SK-N-SH (cell line): ENCODE results near the gene KNSTRN. TPM values are rescaled to one million over a fixed set of nuclear protein-coding genes. Genes with fewer than 3 reads are reported as not detected.

ENCODE experiments used
- CTCF ChIA-PET: fragments of 300-600, 350-600 bp; formaldehyde crosslinking; extraction: SDS; loops from one replicate; lab custom pipeline; 2021; lab: Yijun Ruan, JAX
- POLR2A ChIA-PET: fragments of 350-600 bp; sonication (Branson Sonifier 250); formaldehyde crosslinking; extraction: SDS; loops from one replicate; lab custom pipeline; 2020; ENCODE audit warnings: antibody characterized with exemption, inconsistent platforms; lab: Yijun Ruan, JAX
- DNase-seq: peaks from one replicate; pipeline ENCODE4 v3.0.0; 2012
- H2AFZ ChIP-seq: fragments of 200-600 bp; sonication (generic); 2 replicates; pipeline ENCODE4 v1.8.1; 2016; ENCODE audit warnings: antibody characterized with exemption, mild to moderate bottlenecking, low read depth
- H3F3A ChIP-seq: fragments of 200-600 bp; sonication (generic); replicated peaks from 2 replicates; pipeline ENCODE3; 2016; ENCODE audit warnings: antibody characterized with exemption, mild to moderate bottlenecking; ENCODE audit not compliant: insufficient read depth
- H3K27ac ChIP-seq, 2 experiments: fragments of 200-500 bp in 1 of 2; fragments of 200-600 bp in 1 of 2; sonication (Bioruptor generic) in 1 of 2; sonication (generic), shearing (Covaris generic) in 1 of 2; 2 replicates each; pipeline versions ENCODE4 v1.5.1 to v1.6.1; 2014 to 2016; ENCODE audit warnings: low read depth in 2 of 2, inconsistent platforms in 1 of 2, low read length in 1 of 2, mild to moderate bottlenecking in 1 of 2, mixed read lengths in 1 of 2
- H3K27me3 ChIP-seq: fragments of 200-600 bp; sonication (generic), shearing (Covaris generic); 2 replicates; pipeline ENCODE4 v1.6.1; 2016; ENCODE audit warnings: mixed run types; ENCODE audit not compliant: insufficient read depth
- H3K36me3 ChIP-seq, 2 experiments: fragments of 200-500 bp in 1 of 2; fragments of 200-600 bp in 1 of 2; sonication (Bioruptor generic) in 1 of 2; sonication (generic) in 1 of 2; replicated peaks in 1 of 2; 2 replicates each; pipeline versions ENCODE3 to v1.5.1; 2014 to 2016; ENCODE audit warnings: low read length in 1 of 2, mild to moderate bottlenecking in 1 of 2; ENCODE audit not compliant: insufficient read depth in 2 of 2, control insufficient read depth in 1 of 2
- H3K4me1 ChIP-seq, 2 experiments: fragments of 200-500 bp in 1 of 2; fragments of 200-600 bp in 1 of 2; sonication (Bioruptor generic) in 1 of 2; sonication (generic), shearing (Covaris generic) in 1 of 2; 2 replicates each; pipeline versions ENCODE4 v1.5.1 to v1.6.1; 2014 to 2016; ENCODE audit warnings: low read depth in 1 of 2, low read length in 1 of 2, mixed run types in 1 of 2; ENCODE audit not compliant: insufficient read depth in 2 of 2, control insufficient read depth in 1 of 2
- H3K4me2 ChIP-seq: fragments of 200-600 bp; sonication (generic), shearing (Covaris generic); 2 replicates; pipeline ENCODE4 v1.6.1; 2017; ENCODE audit warnings: mixed run types
- H3K4me3 ChIP-seq, 2 experiments: fragments of 200-500 bp in 1 of 2; fragments of 200-600 bp in 1 of 2; sonication (Bioruptor generic) in 1 of 2; sonication (generic), shearing (Covaris generic) in 1 of 2; 2 replicates each; pipeline versions ENCODE4 v1.5.1 to v1.8.1; 2014 to 2016; ENCODE audit warnings: low read depth in 2 of 2, inconsistent platforms in 1 of 2, low read length in 1 of 2, mild to moderate bottlenecking in 1 of 2, mixed read lengths in 1 of 2, moderate library complexity in 1 of 2
- H3K79me2 ChIP-seq: fragments of 200-600 bp; sonication (generic); 2 replicates; pipeline ENCODE4 v1.8.1; 2017; ENCODE audit warnings: mild to moderate bottlenecking; ENCODE audit not compliant: insufficient read depth
- H3K9ac ChIP-seq: fragments of 200-600 bp; sonication (generic); 2 replicates; pipeline ENCODE4 v1.6.1; 2017; ENCODE audit warnings: mixed run types
- H3K9me2 ChIP-seq: fragments of 200-600 bp; sonication (generic); 2 replicates; pipeline ENCODE4 v1.6.1; 2017; ENCODE audit warnings: mixed run types
- H3K9me3 ChIP-seq: fragments of 200-600 bp; sonication (generic); 2 replicates; pipeline ENCODE4 v1.6.1; 2017; ENCODE audit warnings: mixed run types, mild to moderate bottlenecking, moderate library complexity
- H4K20me1 ChIP-seq: fragments of 200-600 bp; sonication (generic); 2 replicates; pipeline ENCODE4 v1.6.1; 2017; ENCODE audit warnings: mild to moderate bottlenecking, mixed run types; ENCODE audit not compliant: insufficient read depth
- ELF1 ChIP-seq: IDR thresholded peaks from 2 replicates; pipeline ENCODE4 v1.4.0; 2012
- EP300 ChIP-seq, 2 experiments: IDR thresholded peaks; 2 replicates each; pipeline versions ENCODE4 v1.4.0 to v1.6.1; 2012; ENCODE audit warnings: borderline replicate concordance in 1 of 2, low read depth in 1 of 2, low read length in 1 of 2
- EZH2phosphoT487 ChIP-seq: fragments of 200-600 bp; sonication (generic); IDR thresholded peaks from 2 replicates; pipeline ENCODE4 v1.6.1; 2017; ENCODE audit warnings: low read depth, mixed run types, mild to moderate bottlenecking, antibody characterized with exemption, moderate library complexity, borderline replicate concordance
- FOXJ3 ChIP-seq: sonication (generic); formaldehyde crosslinking; IDR thresholded peaks from 2 replicates; pipeline ENCODE4 v1.5.1; 2020; ENCODE audit warnings: mild to moderate bottlenecking, missing genetic modification reagents
- GATA2 ChIP-seq: sonication (generic); formaldehyde crosslinking; IDR thresholded peaks from 2 replicates; pipeline ENCODE4 v1.5.0; 2020; ENCODE audit warnings: mild to moderate bottlenecking, missing genetic modification reagents
- IRF3 ChIP-seq: fragments of 150-350 bp; IDR thresholded peaks from 2 replicates; pipeline ENCODE4 v1.6.1; 2016; ENCODE audit warnings: mild to moderate bottlenecking, low read depth, low read length
- JUND ChIP-seq: IDR thresholded peaks from 2 replicates; pipeline ENCODE4 v1.4.0; 2012
- NRF1 ChIP-seq: IDR thresholded peaks from 2 replicates; pipeline ENCODE4 v1.6.1; 2012; ENCODE audit warnings: low read depth, mild to moderate bottlenecking, low read length
- PBX3 ChIP-seq: IDR thresholded peaks from 2 replicates; pipeline ENCODE4; 2012
- RAD21 ChIP-seq: IDR thresholded peaks from 2 replicates; pipeline ENCODE4 v1.6.1; 2012; ENCODE audit warnings: mild to moderate bottlenecking, low read length
- RCOR1 ChIP-seq: fragments of 150-350 bp; IDR thresholded peaks from 2 replicates; pipeline ENCODE4 v1.6.1; 2017; ENCODE audit warnings: antibody characterized with exemption, low read length
- REST ChIP-seq: IDR thresholded peaks from 2 replicates; pipeline ENCODE4 v1.6.1; 2012; ENCODE audit warnings: mild to moderate bottlenecking, low read depth, low read length, moderate library complexity
- SIN3A ChIP-seq: IDR thresholded peaks from 2 replicates; pipeline ENCODE4 v1.6.1; 2012; ENCODE audit warnings: low read depth, mild to moderate bottlenecking, low read length, moderate library complexity, borderline replicate concordance
- SMC3 ChIP-seq: IDR thresholded peaks from 2 replicates; pipeline ENCODE4 v1.6.1; 2012; ENCODE audit warnings: low read depth, low read length, improper control_type of control experiment
- TAF1 ChIP-seq: IDR thresholded peaks from 2 replicates; pipeline ENCODE4 v1.6.1; 2012; ENCODE audit warnings: low read depth, mild to moderate bottlenecking, low read length, moderate library complexity, borderline replicate concordance
- WGBS: methylation state at CpG from one replicate; pipeline ENCODE4 v1.1.6; 2017; ENCODE audit warnings: low lambda C conversion rate; 5-methylcytosine and 5-hydroxymethylcytosine counted together
- polyA plus RNA-seq, 3 experiments: library from polyadenylated mRNA; depleted of rRNA; stranded (reverse); fragments of >200 nt; gene quantifications; 2 replicates each; pipeline ENCODE4 v1.2.3, GENCODE V29; 2012
- TF ChIP-seq, protein P1 (sequence below): fragments of 150-350 bp; IDR thresholded peaks from 2 replicates; pipeline ENCODE4 v1.6.1; 2017; ENCODE audit warnings: antibody characterized with exemption, low read length, low read depth, borderline replicate concordance

KNSTRN gene
- polyA plus RNA-seq, 1 of the 3 experiments (the other 2 are of a cell fraction): 25.5 TPM

DNA sequence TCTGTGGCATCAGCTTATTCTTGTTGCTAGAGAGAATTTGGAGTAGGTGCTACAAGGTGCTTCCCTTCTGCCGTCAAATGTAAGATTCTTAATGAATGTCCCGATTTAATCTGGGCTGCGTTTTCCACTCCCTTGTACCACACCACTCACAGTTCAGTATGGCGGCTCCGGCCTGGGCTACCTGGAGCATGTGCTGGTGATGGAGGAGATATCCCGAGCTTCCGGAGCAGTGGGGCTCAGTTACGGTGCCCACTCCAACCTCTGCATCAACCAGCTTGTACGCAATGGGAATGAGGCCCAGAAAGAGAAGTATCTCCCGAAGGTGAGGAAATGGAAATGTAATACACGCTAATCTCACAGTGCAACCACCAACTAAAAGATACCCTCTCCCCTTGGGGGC lies 28.0 kb downstream of the KNSTRN start:
- Histone ChIP-seq H3K79me2 (peaks cover 23% of the 10 kb centered on the region), H3F3A (no peaks in the 10 kb centered on the region), H3K27ac (no peak overlapping the region), H3K4me2 (no peak overlapping the region), H3K9me3 (no peaks in the 10 kb centered on the region), H3K9ac (no peak overlapping the region), H4K20me1 (no peaks in the 10 kb centered on the region), H3K4me1 (peaks cover 9 to 10% of the 10 kb centered on the region in 2 experiments; a peak in 1 of 4 replicates), H2AFZ (no peak overlapping the region), H3K27me3 (no peaks in the 10 kb centered on the region), H3K4me3 (no peak overlapping the region), H3K36me3 (peaks cover 29 to 62% of the 10 kb centered on the region in 2 experiments), H3K9me2 (no peaks in the 10 kb centered on the region)
- no peak for DNase-seq
- TF ChIP-seq NRF1 (no peak), PBX3 (no peak), GATA2 (CRISPR knock-in tag) (no peak), FOXJ3 (CRISPR knock-in tag) (no peak), IRF3 (no peak), SIN3A (no peak), RCOR1 (no peak), EP300 (IDR thresholded peaks at IDR 0.05; ENCODE audit: borderline replicate concordance in 1 of 2, low read depth in 1 of 2, low read length in 1 of 2) (no peak), EZH2phosphoT487 (no peak), TAF1 (no peak), RAD21 (no peak), SMC3 (no peak), ELF1 (no peak), JUND (no peak), REST (no peak)
- TF ChIP-seq, protein P1, sequence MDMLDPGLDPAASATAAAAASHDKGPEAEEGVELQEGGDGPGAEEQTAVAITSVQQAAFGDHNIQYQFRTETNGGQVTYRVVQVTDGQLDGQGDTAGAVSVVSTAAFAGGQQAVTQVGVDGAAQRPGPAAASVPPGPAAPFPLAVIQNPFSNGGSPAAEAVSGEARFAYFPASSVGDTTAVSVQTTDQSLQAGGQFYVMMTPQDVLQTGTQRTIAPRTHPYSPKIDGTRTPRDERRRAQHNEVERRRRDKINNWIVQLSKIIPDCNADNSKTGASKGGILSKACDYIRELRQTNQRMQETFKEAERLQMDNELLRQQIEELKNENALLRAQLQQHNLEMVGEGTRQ: no peak
- ChIA-PET POLR2A (no interaction called here), CTCF (interaction anchor here (0.8 to 1.6 kb wide), 6 partner anchors 10 to 136 kb away, joined by 3 to 5 read pairs (median 4); no protein-coding TSS in a partner anchor)
- WGBS: 95% methylated on average over 9 of the region's 11 CpGs
